HG03354 (cell line): ENCODE data around the gene HCN4.
A peak's percentile ranks its signal among the peaks of the same experiment; 100 is the strongest.
"Not testable (repeated sequence)": the region's sequence is repeated elsewhere in the genome, so short reads cannot be mapped to it uniquely, and the experiment has no call there.

ENCODE experiments used
- ATAC-seq: cut with Tn5 transposase; IDR thresholded peaks from one replicate; pipeline ENCODE4 v1.9.1; 2021; ENCODE audit warnings: mild to moderate bottlenecking; ENCODE audit not compliant: unreplicated experiment, poor library complexity, severe bottlenecking

The HCN4 gene

GRCh38 chr15:73305331-73306211, 63.2 kb downstream of the HCN4 start:
- ATAC-seq: no peak

GRCh38 chr15:73303636-73304035, 65.1 kb downstream of the HCN4 start:
- no peak for ATAC-seq

GRCh38 chr15:73300286-73300685, 68.5 kb downstream of the HCN4 start:
- ATAC-seq: not testable (repeated sequence)

DNA sequence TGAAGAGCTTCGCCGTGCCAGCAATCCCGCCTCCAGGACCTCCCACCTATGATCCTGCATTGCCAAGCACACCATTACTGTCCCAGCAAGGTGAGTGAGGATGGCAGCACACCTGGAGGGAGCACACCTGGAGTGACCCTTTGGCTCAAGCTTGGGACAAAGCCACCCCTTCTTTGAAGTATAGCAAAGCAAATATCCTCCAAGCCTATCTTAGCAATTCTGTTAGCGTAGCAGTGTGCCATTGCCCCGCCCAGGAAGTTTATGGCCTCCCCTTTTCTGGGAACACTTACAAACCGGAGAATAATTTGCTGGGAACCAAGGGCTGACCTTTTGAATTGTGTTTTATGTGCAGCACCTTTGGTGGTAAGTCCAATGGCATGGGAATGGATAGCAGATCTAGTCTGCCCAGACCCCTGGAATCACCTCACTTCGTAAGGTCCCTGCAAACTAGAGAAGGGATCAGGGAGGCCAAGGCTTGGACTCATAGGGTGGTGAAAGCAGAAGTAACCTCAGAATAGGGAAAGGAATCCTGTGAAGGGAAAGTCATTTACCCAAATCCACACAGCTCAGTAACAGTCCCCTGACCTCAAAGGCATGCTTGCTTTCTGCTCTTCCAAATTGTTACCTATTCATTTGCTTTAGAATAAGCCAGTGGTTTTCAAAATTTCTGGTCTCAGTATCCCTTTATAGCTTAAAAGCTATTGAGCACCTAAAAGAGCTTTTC, 70.1 kb downstream of the HCN4 start:
- ATAC-seq: no peak

DNA sequence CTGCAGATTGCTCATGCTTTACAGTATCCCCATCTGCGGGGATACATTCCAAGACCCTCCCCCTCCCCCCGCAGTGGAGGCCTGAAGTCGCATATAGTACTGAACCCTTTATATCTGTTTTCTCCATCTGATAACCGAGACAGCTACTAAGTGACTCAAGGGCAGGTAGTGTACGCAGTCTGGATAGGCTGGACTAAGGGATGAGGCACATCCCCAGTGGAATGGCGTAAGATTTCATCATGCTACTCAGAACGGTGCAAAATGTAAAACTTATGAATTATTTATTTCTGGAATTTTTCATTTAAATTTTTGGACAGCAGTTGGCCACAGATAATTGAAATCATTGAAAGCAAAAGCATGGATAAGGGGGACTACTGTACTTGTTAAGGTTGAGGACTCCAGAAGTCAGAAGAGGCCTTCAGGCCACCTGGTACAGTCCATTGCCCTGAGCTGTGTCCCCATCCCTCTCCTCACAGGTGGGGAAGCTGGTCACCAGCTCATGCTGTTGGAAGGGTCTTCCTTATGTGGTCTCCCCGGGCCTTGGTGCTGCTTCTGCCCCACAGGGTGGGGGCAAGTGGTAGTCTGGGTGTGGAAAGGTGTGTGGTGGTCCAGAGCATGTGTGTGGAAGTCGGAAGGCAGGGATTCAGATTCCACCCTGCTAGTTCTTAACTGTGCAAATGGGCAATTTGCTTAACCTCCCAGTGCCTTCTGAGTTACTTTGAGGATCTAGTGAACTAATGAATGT, 72.0 kb downstream of the HCN4 start:
- no peak for ATAC-seq

DNA sequence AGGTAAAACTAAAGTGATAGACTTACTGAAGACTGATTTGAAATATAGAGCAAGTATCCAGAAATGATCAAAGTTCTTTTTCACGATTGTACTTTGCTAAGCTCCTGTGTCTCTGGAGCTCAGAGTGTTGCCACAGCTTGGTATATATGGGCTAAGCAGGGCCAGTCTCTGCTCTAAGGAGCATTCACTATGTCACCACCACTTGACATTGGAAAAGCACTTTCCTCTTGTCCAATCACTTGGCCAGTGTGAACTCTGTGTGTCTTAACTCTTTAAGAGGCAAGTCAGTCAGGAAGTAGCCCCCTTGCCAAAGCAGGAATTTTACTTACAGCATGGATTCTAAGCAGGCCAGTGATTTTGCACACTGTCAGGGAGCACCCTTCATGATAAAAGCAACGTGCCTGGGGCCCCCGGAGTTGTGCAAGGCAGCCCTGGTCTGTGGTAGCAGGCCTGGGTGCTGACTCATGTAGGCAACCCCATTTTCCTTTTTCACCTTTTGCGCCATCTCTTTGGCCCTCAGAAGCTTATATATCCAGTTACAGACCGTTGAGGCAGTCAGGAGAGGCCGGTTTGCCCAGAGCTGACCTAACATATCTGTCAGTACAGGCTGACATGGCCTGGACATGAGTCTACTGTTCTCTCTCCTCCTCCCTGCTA, 73.0 kb downstream of the HCN4 start:
- ATAC-seq: no peak

- no peak for ATAC-seq
Observed at GRCh38 chr15:73293773-73294172, 75.0 kb downstream of the HCN4 start.

GRCh38 chr15:73291441-73291840, 77.3 kb downstream of the HCN4 start:
- ATAC-seq: no peak

DNA sequence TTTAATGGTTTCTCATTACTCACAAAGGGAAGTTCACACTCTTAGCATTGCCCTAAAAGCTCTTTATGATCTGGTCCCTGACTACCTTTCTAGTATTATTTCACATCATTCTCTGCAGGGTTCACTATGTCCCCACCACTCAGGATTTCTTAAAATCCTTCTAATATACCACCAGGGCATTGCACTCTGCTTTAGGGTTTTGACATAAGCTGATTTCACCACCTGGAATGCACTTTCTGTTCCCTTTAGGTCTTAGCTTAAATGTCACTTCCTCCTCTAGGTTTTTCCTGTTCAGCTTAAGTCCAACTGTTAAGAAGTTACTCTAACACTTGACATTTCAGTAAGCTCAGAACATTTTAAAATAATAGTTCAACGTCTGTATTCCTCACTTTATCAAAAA, 81.7 kb downstream of the HCN4 start:
- ATAC-seq: no peak

DNA sequence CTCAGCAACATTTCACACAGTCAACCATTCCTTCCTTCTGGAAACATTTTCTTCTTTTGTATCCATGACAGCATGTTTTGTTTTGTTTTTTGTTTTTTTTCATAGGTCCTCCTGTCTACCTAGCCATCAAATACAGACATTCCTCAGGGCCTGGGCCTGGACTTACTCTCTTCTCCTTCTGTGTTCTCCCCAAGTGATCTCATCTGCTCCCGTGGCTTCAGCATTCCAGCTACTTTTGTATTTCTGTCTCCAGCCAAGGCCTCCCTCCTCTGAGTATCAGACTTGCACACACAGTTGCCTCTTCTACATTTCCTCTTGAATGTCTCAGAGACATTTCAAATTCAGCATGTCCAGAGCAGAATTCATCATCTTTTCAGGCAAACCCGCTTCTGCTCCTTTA, 82.4 kb downstream of the HCN4 start:
- ATAC-seq: no peak

GRCh38 chr15:73284090-73284716, 84.6 kb downstream of the HCN4 start:
- no peak for ATAC-seq

DNA sequence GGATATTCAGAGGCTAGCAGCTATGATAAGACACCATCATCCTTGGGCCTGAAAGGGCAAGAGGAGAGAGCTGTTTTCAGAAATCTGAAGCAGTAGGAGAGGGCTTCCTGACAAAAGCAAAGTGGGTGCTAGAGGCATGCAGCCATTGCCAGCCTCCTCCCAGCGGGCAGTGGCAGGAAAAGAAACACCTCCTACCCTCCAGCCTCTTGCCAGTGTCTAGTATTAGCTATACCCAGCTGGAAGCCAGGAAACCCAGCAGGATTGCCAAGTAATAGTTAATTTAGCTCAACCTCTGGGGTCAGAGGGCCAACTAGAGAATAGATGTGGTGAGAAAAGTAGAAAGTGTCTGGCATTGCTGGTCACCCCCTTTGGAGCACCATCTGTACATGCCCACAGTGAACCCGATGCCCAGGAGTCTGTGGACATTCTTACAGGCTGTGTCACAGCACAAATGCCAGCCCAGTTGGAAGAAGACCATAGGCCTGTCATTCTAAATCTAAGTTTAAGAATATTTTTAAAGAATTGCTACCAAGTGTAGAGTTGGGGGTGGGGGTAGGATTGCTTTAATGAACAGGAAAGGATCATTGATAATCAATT, 85.3 kb downstream of the HCN4 start:
- ATAC-seq: no peak

- no peak for ATAC-seq
Observed at GRCh38 chr15:73282567-73283365, 86.0 kb downstream of the HCN4 start.

GRCh38 chr15:73275862-73276261, 92.9 kb downstream of the HCN4 start:
- ATAC-seq: no peak

- peak; percentile 65 for ATAC-seq
Observed at GRCh38 chr15:73273181-73274002, 95.4 kb downstream of the HCN4 start.

- no peak for ATAC-seq
Observed at GRCh38 chr15:73270366-73271097, 98.2 kb downstream of the HCN4 start.
